ENCODE data around the gene CCR4. TPM values are rescaled to one million over a fixed set of nuclear protein-coding genes. Genes with fewer than 3 reads are reported as not detected.

The CCR4 gene
- total and polyA plus RNA-seq, 10 of the 15 experiments (the other 5 are each of a cell fraction or from before 2014, with no cell fraction given): 0.41 to 12.4 (median 5.3) TPM

DNA sequence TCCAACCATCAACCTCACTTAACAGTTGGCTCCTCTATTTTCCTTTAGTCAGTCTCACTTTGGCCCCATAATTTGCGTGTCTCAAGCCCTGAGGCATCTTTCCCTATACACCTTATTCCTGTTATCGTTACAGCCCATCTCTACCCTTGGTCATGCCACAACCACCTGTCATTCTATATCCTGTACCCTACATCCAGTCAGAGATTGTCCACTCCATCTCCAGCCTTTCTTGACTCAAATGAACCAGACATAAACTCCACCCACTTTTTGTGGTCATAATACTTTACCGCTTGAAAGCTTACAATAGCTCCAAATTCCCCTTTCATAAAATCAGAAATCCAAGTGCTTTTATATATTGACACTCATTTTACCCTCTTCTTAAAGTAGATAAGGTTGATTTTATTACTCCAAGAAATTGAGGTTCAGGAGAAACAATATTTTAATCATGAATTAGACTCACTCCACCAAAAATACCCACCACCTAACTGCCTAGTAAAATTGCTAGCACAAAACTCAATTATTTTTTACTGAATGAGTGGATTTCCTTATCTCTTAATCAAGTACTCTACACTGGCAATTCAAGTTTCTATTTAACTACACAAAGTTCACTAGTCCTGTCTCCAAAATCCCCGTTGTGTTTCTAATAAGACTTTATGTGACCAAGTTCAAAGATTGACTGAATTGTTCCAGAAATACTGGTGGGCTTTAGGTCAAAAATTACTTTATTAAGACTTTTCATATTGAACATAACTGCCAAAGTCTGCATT lies 9.1 kb downstream of the CCR4 start (continued):
- TF ChIP-seq, protein P1, sequence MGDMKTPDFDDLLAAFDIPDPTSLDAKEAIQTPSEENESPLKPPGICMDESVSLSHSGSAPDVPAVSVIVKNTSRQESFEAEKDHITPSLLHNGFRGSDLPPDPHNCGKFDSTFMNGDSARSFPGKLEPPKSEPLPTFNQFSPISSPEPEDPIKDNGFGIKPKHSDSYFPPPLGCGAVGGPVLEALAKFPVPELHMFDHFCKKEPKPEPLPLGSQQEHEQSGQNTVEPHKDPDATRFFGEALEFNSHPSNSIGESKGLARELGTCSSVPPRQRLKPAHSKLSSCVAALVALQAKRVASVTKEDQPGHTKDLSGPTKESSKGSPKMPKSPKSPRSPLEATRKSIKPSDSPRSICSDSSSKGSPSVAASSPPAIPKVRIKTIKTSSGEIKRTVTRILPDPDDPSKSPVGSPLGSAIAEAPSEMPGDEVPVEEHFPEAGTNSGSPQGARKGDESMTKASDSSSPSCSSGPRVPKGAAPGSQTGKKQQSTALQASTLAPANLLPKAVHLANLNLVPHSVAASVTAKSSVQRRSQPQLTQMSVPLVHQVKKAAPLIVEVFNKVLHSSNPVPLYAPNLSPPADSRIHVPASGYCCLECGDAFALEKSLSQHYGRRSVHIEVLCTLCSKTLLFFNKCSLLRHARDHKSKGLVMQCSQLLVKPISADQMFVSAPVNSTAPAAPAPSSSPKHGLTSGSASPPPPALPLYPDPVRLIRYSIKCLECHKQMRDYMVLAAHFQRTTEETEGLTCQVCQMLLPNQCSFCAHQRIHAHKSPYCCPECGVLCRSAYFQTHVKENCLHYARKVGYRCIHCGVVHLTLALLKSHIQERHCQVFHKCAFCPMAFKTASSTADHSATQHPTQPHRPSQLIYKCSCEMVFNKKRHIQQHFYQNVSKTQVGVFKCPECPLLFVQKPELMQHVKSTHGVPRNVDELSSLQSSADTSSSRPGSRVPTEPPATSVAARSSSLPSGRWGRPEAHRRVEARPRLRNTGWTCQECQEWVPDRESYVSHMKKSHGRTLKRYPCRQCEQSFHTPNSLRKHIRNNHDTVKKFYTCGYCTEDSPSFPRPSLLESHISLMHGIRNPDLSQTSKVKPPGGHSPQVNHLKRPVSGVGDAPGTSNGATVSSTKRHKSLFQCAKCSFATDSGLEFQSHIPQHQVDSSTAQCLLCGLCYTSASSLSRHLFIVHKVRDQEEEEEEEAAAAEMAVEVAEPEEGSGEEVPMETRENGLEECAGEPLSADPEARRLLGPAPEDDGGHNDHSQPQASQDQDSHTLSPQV (IDR thresholded peaks at IDR 0.05): no peak
- TF ChIP-seq, protein P2, sequence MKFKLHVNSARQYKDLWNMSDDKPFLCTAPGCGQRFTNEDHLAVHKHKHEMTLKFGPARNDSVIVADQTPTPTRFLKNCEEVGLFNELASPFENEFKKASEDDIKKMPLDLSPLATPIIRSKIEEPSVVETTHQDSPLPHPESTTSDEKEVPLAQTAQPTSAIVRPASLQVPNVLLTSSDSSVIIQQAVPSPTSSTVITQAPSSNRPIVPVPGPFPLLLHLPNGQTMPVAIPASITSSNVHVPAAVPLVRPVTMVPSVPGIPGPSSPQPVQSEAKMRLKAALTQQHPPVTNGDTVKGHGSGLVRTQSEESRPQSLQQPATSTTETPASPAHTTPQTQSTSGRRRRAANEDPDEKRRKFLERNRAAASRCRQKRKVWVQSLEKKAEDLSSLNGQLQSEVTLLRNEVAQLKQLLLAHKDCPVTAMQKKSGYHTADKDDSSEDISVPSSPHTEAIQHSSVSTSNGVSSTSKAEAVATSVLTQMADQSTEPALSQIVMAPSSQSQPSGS (IDR thresholded peaks at IDR 0.05; ENCODE audit: low read length): peak; percentile 53; the same call in 1 of the 2 replicates
- TF ChIP-seq, protein P3, sequence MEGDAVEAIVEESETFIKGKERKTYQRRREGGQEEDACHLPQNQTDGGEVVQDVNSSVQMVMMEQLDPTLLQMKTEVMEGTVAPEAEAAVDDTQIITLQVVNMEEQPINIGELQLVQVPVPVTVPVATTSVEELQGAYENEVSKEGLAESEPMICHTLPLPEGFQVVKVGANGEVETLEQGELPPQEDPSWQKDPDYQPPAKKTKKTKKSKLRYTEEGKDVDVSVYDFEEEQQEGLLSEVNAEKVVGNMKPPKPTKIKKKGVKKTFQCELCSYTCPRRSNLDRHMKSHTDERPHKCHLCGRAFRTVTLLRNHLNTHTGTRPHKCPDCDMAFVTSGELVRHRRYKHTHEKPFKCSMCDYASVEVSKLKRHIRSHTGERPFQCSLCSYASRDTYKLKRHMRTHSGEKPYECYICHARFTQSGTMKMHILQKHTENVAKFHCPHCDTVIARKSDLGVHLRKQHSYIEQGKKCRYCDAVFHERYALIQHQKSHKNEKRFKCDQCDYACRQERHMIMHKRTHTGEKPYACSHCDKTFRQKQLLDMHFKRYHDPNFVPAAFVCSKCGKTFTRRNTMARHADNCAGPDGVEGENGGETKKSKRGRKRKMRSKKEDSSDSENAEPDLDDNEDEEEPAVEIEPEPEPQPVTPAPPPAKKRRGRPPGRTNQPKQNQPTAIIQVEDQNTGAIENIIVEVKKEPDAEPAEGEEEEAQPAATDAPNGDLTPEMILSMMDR (IDR thresholded peaks at IDR 0.05 in 2 of 3, conservative IDR thresholded peaks at IDR 0.05 in 1 of 3; ENCODE audit: control insufficient read depth in 2 of 3, extremely low read depth in 1 of 3, insufficient read depth in 1 of 3, low read depth in 3 of 3, low read length in 3 of 3): no peak
- no peak for TF ChIP-seq CBX3 (IDR thresholded peaks at IDR 0.05; ENCODE audit: borderline replicate concordance, low read depth)
- TF ChIP-seq RELA (IDR thresholded peaks at IDR 0.05; ENCODE audit: borderline replicate concordance, partially characterized antibody): no peak
- TF ChIP-seq SMAD5 (IDR thresholded peaks at IDR 0.05; ENCODE audit: low read depth): no peak
- no peak for TF ChIP-seq ZNF384 (IDR thresholded peaks at IDR 0.05; ENCODE audit: borderline replicate concordance, low read depth, low read length)
- TF ChIP-seq EGR1 (IDR thresholded peaks at IDR 0.05; ENCODE audit: borderline replicate concordance in 1 of 2, low read depth in 2 of 2, low read length in 2 of 2): no peak

Data from GM12878 (cell line).